ENCODE data around the gene TMC3. TPM values are rescaled to one million over a fixed set of nuclear protein-coding genes. Genes with fewer than 3 reads are reported as not detected.
A peak's percentile ranks its signal among the peaks of the same experiment; 100 is the strongest.

The TMC3 gene
- total and polyA plus RNA-seq, 8 donors, result under 0.01 to 0.92 (median 0.03) TPM; not detected in 5

- Histone ChIP-seq H3K9me3 (no peaks in the 10 kb centered on the region), H3K36me3 (peaks cover 4 to 62% (median 38%) of the 10 kb centered on the region in 4 donors), H3K4me1 (peaks cover 5 to 50% (median 36%) of the 10 kb centered on the region in 4 donors), H3K27ac (peak overlapping the region in 3 of 5 donors; percentile 54 to 82 (median 80)), H3K27me3 (no peaks in the 10 kb centered on the region), H3K4me3 (peak overlapping the region in 3 of 4 donors; percentile 25 to 40 (median 39))
- DNase-seq, result no peak
- TF ChIP-seq POLR2AphosphoS5 (IDR thresholded peaks at IDR 0.05) (no peak), EP300 (IDR thresholded peaks at IDR 0.05) (no peak), POLR2A (IDR thresholded peaks at IDR 0.05) (no peak), CTCF (IDR thresholded peaks at IDR 0.05) (no peak)
- 44 to 86% (median 76%) methylated on average over 3 of the region's 3 CpGs for WGBS, 5 donors
- intact Hi-C loops (cut with DNase I; ENCODE audit: low total_unique reads), result no loop called here
Measured at GRCh38 chr15:81299156-81299555, 74.9 kb downstream of the TMC3 start.

- Histone ChIP-seq H3K4me3 (peak overlapping the region; percentile 31 to 40 (median 39)), H3K27me3 (no peaks in the 10 kb centered on the region), H3K27ac (peak overlapping the region in 4 of 5 donors; percentile 54 to 82 (median 74)), H3K36me3 (peaks cover 4 to 57% (median 34%) of the 10 kb centered on the region in 4 donors), H3K4me1 (peaks cover 5 to 50% (median 37%) of the 10 kb centered on the region in 4 donors), H3K9me3 (no peaks in the 10 kb centered on the region)
- 51 to 70% (median 56%) methylated on average over 6 of the region's 6 CpGs for WGBS, 5 donors
- TF ChIP-seq POLR2A (IDR thresholded peaks at IDR 0.05), result no peak
- no peak for TF ChIP-seq CTCF (IDR thresholded peaks at IDR 0.05)
- no peak for TF ChIP-seq POLR2AphosphoS5 (IDR thresholded peaks at IDR 0.05)
- no peak for TF ChIP-seq EP300 (IDR thresholded peaks at IDR 0.05)
- intact Hi-C loops (cut with DNase I; ENCODE audit: low total_unique reads), result no loop called here
- DNase-seq, result no peak
Measured at GRCh38 chr15:81298611-81299010, 75.4 kb downstream of the TMC3 start.

- no peak for DNase-seq
- peak overlapping the region; percentile 31 to 40 (median 39) for H3K4me3 ChIP-seq
Measured at GRCh38 chr15:81297603-81298575, 76.1 kb downstream of the TMC3 start.

More at GRCh38 chr15:81297603-81298575, 76.1 kb downstream of the TMC3 start:
- no peaks in the 10 kb centered on the region for H3K9me3 ChIP-seq
- H3K27me3 ChIP-seq, result no peaks in the 10 kb centered on the region
- H3K4me1 ChIP-seq, result peaks cover 5 to 50% (median 34%) of the 10 kb centered on the region in 4 donors
- no peak for TF ChIP-seq POLR2AphosphoS5 (IDR thresholded peaks at IDR 0.05)
- no peak for TF ChIP-seq CTCF (IDR thresholded peaks at IDR 0.05)
- TF ChIP-seq POLR2A (IDR thresholded peaks at IDR 0.05), result no peak
- no peak for TF ChIP-seq EP300 (IDR thresholded peaks at IDR 0.05)
- intact Hi-C loops (cut with DNase I; ENCODE audit: low total_unique reads), result no loop called here
- WGBS, 5 donors, result 66 to 84% (median 73%) methylated on average over 3 to 4 of the region's 4 CpGs
- H3K27ac ChIP-seq, result peak overlapping the region in 4 of 5 donors; percentile 60 to 82 (median 74)
- peaks cover 4 to 52% (median 29%) of the 10 kb centered on the region in 4 donors for H3K36me3 ChIP-seq

All from stomach (tissue), 9 donors.